Effector CD8-positive, alpha-beta T cell (primary cell): ENCODE data around the gene TTR.

Experiments used
- DNase-seq: peaks from one replicate; lab custom pipeline; 2025; lab: John Stamatoyannopoulos, UW

Gene TTR

GRCh38 chr18:31579375-31579774 lies 12.3 kb upstream of the TTR start:
- no peak for DNase-seq

- no peak for DNase-seq
These were observed 10.0 kb upstream of the TTR start for GRCh38 chr18:31581498-31582197.

GRCh38 chr18:31583185-31583854 lies 8.4 kb upstream of the TTR start:
- DNase-seq = no peak

- DNase-seq = no peak
These were observed 5.7 kb upstream of the TTR start for GRCh38 chr18:31585991-31586390.

- no peak for DNase-seq
These were observed 5.1 kb upstream of the TTR start for GRCh38 chr18:31586616-31587015.

GRCh38 chr18:31587529-31587928 lies 4.1 kb upstream of the TTR start:
- DNase-seq = no peak

- no peak for DNase-seq
These were observed 1.1 kb upstream of the TTR start for GRCh38 chr18:31590570-31590969.

GRCh38 chr18:31591113-31591512 lies 564 bp upstream of the TTR start:
- DNase-seq = no peak

- DNase-seq = no peak
These were observed 955 bp downstream of the TTR start for GRCh38 chr18:31592506-31593157.

GRCh38 chr18:31595121-31595771 lies 3.6 kb downstream of the TTR start:
- no peak for DNase-seq

- DNase-seq = no peak
These were observed 4.6 kb downstream of the TTR start for GRCh38 chr18:31596081-31596872.

- no peak for DNase-seq
These were observed 6.5 kb downstream of the TTR start for GRCh38 chr18:31598021-31598805.

- no peak for DNase-seq
These were observed 11.6 kb downstream of the TTR start for GRCh38 chr18:31603315-31603714.

GRCh38 chr18:31606265-31606664 lies 14.6 kb downstream of the TTR start:
- DNase-seq = no peak

- DNase-seq = no peak
These were observed 15.7 kb downstream of the TTR start for GRCh38 chr18:31607384-31607783.

GRCh38 chr18:31609886-31610285 lies 18.2 kb downstream of the TTR start:
- no peak for DNase-seq

GRCh38 chr18:31610286-31611205 lies 18.9 kb downstream of the TTR start:
- DNase-seq = no peak

- DNase-seq = no peak
These were observed 19.8 kb downstream of the TTR start for GRCh38 chr18:31611511-31611910.

GRCh38 chr18:31612124-31612523 lies 20.4 kb downstream of the TTR start:
- no peak for DNase-seq

GRCh38 chr18:31614044-31614443 lies 22.4 kb downstream of the TTR start:
- DNase-seq = no peak
